Astrocyte (in vitro differentiated cells and primary cell): ENCODE data around the gene UBR4. TPM values are rescaled to one million over a fixed set of nuclear protein-coding genes. Genes with fewer than 3 reads are reported as not detected.

ENCODE experiments used
- DNase-seq: peaks from one replicate; pipeline ENCODE4 v3.0.0-alpha.2; 2010; ENCODE audit warnings: low read depth
- FAIRE-seq: peaks from 2 replicates; lab custom pipeline; 2011; peaks lifted over from hg19 to GRCh38; lab: Jason Lieb, UNC
- H2AFZ ChIP-seq: 2 replicates; pipeline ENCODE4 v1.6.0; 2012; ENCODE audit warnings: low read depth, low read length, inconsistent platforms
- H3K27ac ChIP-seq: 2 replicates; pipeline ENCODE4 v1.5.1; 2011; ENCODE audit warnings: low read depth, low read length, inconsistent platforms
- H3K27me3 ChIP-seq: 2 replicates; pipeline ENCODE4 v1.6.0; 2011; ENCODE audit warnings: low read length, inconsistent platforms; ENCODE audit not compliant: insufficient read depth
- H3K36me3 ChIP-seq: 2 replicates; pipeline ENCODE4 v1.5.1; 2011; ENCODE audit warnings: low read length, inconsistent platforms; ENCODE audit not compliant: insufficient read depth
- H3K4me1 ChIP-seq: 2 replicates; pipeline ENCODE4 v1.5.1; 2011; ENCODE audit warnings: low read length, inconsistent platforms; ENCODE audit not compliant: insufficient read depth
- H3K4me2 ChIP-seq: 2 replicates; pipeline ENCODE4 v1.6.0; 2012; ENCODE audit warnings: low read length, inconsistent platforms
- H3K4me3 ChIP-seq: 2 replicates; pipeline ENCODE4 v1.5.1; 2011; ENCODE audit warnings: low read depth, mild to moderate bottlenecking, low read length, inconsistent platforms; ENCODE audit not compliant: insufficient read depth
- H3K79me2 ChIP-seq: 2 replicates; pipeline ENCODE4 v1.6.0; 2012; ENCODE audit warnings: mild to moderate bottlenecking, low read length, inconsistent platforms; ENCODE audit not compliant: insufficient read depth
- H3K9ac ChIP-seq: 2 replicates; pipeline ENCODE4 v1.6.0; 2012; ENCODE audit warnings: mild to moderate bottlenecking, low read length, inconsistent platforms
- H3K9me3 ChIP-seq: 2 replicates; pipeline ENCODE4 v1.5.1; 2012; ENCODE audit warnings: low read depth, mild to moderate bottlenecking, low read length, inconsistent platforms; ENCODE audit not compliant: insufficient read depth
- H4K20me1 ChIP-seq: 2 replicates; pipeline ENCODE4 v1.6.0; 2012; ENCODE audit warnings: low read length, inconsistent platforms; ENCODE audit not compliant: insufficient read depth
- H3K27ac Mint-ChIP-seq: one replicate; pipeline ENCODE4 v1.8.0; 2021; ENCODE audit warnings: mild to moderate bottlenecking, mixed read lengths; ENCODE audit not compliant: unreplicated experiment
- H3K27me3 Mint-ChIP-seq: one replicate; pipeline ENCODE4 v1.8.0; 2021; ENCODE audit warnings: low read depth, mixed read lengths; ENCODE audit not compliant: unreplicated experiment
- H3K36me3 Mint-ChIP-seq: one replicate; pipeline ENCODE4 v1.8.0; 2021; ENCODE audit warnings: low read depth, mixed read lengths; ENCODE audit not compliant: unreplicated experiment
- H3K4me1 Mint-ChIP-seq: one replicate; pipeline ENCODE4 v1.8.0; 2021; ENCODE audit warnings: low read depth, mixed read lengths; ENCODE audit not compliant: unreplicated experiment
- H3K4me3 Mint-ChIP-seq: one replicate; pipeline ENCODE4 v1.8.0; 2021; ENCODE audit warnings: mild to moderate bottlenecking, moderate library complexity, mixed read lengths; ENCODE audit not compliant: unreplicated experiment
- H3K9me3 Mint-ChIP-seq: one replicate; pipeline ENCODE4 v1.8.0; 2021; ENCODE audit warnings: mild to moderate bottlenecking, mixed read lengths; ENCODE audit not compliant: unreplicated experiment
- EZH2 ChIP-seq: IDR thresholded peaks from 2 replicates; pipeline ENCODE4 v1.6.1; 2012; ENCODE audit warnings: mild to moderate bottlenecking, low read length, inconsistent platforms; ENCODE audit not compliant: insufficient read depth
- total RNA-seq: library from RNA; stranded (reverse); gene quantifications from 2 replicates; pipeline ENCODE4 v1.2.1, GENCODE V29; 2021
- TF ChIP-seq, protein P1 (sequence below): IDR thresholded peaks from 2 replicates; pipeline ENCODE4 v1.5.1; 2011; ENCODE audit warnings: low read depth, mild to moderate bottlenecking, inconsistent platforms, low read length, moderate library complexity; ENCODE audit not compliant: insufficient read depth

UBR4 gene
- total RNA-seq, 1 donor from 2014 or later: 153 TPM

DNA sequence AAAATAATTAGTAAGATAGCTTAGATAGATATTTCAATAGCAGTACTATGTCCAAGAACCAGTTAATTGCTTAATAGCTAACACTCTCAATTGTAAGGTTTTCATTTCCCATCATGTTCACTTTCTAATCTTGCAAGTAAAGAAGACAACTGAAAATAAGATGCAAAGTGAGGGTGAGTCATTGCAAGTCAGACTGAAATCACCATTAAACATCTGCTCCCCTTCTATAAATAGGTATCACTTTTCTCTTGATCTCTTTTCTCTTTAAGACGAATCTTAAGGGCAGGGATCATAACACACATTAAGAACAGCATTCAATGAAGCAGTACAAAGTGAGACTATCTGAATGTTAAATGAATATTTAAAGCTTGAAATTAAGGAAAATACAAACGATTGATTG, 40.4 kb downstream of the UBR4 start:
- Histone ChIP-seq H3K27me3 (no peaks in the 10 kb centered on the region), H3K4me2 (peak overlapping the region; percentile 10), H4K20me1 (peaks cover 63% of the 10 kb centered on the region), H3K27ac (no peak overlapping the region), H2AFZ (no peak overlapping the region), H3K79me2 (no peaks in the 10 kb centered on the region), H3K36me3 (peaks cover 81% of the 10 kb centered on the region), H3K4me1 (peaks cover 12% of the 10 kb centered on the region), H3K9ac (no peak overlapping the region), H3K9me3 (no peaks in the 10 kb centered on the region), H3K4me3 (no peak overlapping the region)
- H3K27me3 Mint-ChIP-seq: no peaks in the 10 kb centered on the region
- peak overlapping the region; percentile 45 for H3K4me3 Mint-ChIP-seq
- peak; percentile 47 for FAIRE-seq
- H3K36me3 Mint-ChIP-seq: peaks cover 22% of the 10 kb centered on the region
- H3K4me1 Mint-ChIP-seq: peaks cover 31% of the 10 kb centered on the region
- DNase-seq: peak; percentile 48
- H3K27ac Mint-ChIP-seq: peak overlapping the region; percentile 11
- no peaks in the 10 kb centered on the region for H3K9me3 Mint-ChIP-seq
- no peak for TF ChIP-seq EZH2
- TF ChIP-seq, protein P1, sequence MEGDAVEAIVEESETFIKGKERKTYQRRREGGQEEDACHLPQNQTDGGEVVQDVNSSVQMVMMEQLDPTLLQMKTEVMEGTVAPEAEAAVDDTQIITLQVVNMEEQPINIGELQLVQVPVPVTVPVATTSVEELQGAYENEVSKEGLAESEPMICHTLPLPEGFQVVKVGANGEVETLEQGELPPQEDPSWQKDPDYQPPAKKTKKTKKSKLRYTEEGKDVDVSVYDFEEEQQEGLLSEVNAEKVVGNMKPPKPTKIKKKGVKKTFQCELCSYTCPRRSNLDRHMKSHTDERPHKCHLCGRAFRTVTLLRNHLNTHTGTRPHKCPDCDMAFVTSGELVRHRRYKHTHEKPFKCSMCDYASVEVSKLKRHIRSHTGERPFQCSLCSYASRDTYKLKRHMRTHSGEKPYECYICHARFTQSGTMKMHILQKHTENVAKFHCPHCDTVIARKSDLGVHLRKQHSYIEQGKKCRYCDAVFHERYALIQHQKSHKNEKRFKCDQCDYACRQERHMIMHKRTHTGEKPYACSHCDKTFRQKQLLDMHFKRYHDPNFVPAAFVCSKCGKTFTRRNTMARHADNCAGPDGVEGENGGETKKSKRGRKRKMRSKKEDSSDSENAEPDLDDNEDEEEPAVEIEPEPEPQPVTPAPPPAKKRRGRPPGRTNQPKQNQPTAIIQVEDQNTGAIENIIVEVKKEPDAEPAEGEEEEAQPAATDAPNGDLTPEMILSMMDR: no peak

DNA sequence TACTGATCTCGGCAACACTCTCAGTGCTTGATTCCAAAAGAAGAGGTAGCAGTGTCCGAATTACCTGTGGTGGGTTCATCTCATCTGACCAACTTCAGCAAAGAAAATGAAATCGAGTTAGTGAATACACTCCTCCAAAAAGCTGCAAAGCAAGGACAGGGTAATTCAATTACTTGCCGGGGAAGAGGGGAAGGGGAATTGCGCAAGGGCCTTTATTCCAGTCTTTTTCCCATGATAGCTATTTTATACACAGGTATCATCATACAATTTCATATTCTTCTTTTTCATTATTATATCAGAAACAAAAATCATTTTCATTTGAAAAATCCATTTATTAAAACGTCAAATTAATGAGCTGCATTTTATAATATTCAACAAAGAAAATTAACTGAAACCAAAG, 42.9 kb downstream of the UBR4 start:
- Histone ChIP-seq H2AFZ (no peak overlapping the region), H3K4me1 (peaks cover 19% of the 10 kb centered on the region), H3K9me3 (no peaks in the 10 kb centered on the region), H3K79me2 (no peaks in the 10 kb centered on the region), H3K27ac (no peak overlapping the region), H3K27me3 (no peaks in the 10 kb centered on the region), H3K9ac (no peak overlapping the region), H3K36me3 (peaks cover 84% of the 10 kb centered on the region), H4K20me1 (peaks cover 66% of the 10 kb centered on the region), H3K4me2 (no peak overlapping the region), H3K4me3 (no peak overlapping the region)
- Mint-ChIP-seq H3K4me3 (no peak overlapping the region), H3K4me1 (peaks cover 42% of the 10 kb centered on the region), H3K27me3 (no peaks in the 10 kb centered on the region), H3K27ac (no peak overlapping the region), H3K36me3 (peaks cover 40% of the 10 kb centered on the region), H3K9me3 (no peaks in the 10 kb centered on the region)
- FAIRE-seq (no peak), DNase-seq (no peak)
- no peak for TF ChIP-seq EZH2
- TF ChIP-seq, protein P1: no peak

DNA sequence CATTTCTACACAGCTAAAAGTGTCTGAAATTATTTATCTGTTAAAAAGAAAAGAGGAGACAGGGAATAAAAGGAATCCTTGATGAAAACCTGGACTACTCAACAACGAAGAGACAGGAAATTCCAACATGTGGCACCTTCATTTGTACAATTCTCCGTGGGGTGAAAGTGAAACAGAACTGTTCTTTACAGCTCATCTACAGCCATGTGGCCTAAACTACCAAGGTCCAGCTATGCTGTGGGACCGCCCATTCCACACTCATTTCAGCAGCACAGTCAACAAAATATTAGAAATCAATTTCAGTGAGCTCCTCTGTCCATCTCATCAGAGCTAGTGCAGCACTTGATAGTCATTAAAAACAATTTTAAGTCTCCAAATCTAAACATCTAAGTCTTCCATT, 44.0 kb downstream of the UBR4 start:
- Histone ChIP-seq H2AFZ (no peak overlapping the region), H3K36me3 (peaks cover 89% of the 10 kb centered on the region), H3K4me3 (no peak overlapping the region), H3K9ac (no peak overlapping the region), H3K4me2 (no peak overlapping the region), H3K27me3 (no peaks in the 10 kb centered on the region), H3K79me2 (no peaks in the 10 kb centered on the region), H3K4me1 (peaks cover 19% of the 10 kb centered on the region), H3K27ac (no peak overlapping the region), H4K20me1 (peaks cover 66% of the 10 kb centered on the region), H3K9me3 (no peaks in the 10 kb centered on the region)
- H3K9me3 Mint-ChIP-seq: no peaks in the 10 kb centered on the region
- DNase-seq (no peak), FAIRE-seq (no peak)
- peaks cover 42% of the 10 kb centered on the region for H3K4me1 Mint-ChIP-seq
- TF ChIP-seq, protein P1: no peak
- no peak overlapping the region for H3K4me3 Mint-ChIP-seq
- peak overlapping the region; percentile 72 for H3K27ac Mint-ChIP-seq
- no peaks in the 10 kb centered on the region for H3K27me3 Mint-ChIP-seq
- peaks cover 42% of the 10 kb centered on the region for H3K36me3 Mint-ChIP-seq
